K562 (cell line): ENCODE results near the gene LRRTM1. TPM values are rescaled to one million over a fixed set of nuclear protein-coding genes. Genes with fewer than 3 reads are reported as not detected.

Experiments
- ARHGAP35 ChIP-seq: fragments of 450-650 bp; IDR thresholded peaks from 2 replicates; pipeline ENCODE4 v1.6.1; 2018; ENCODE audit not compliant: partially characterized antibody
- ARID1B ChIP-seq: fragments of 450-650 bp; IDR thresholded peaks from 2 replicates; pipeline ENCODE4 v1.6.1; 2016; ENCODE audit warnings: antibody characterized with exemption, mild to moderate bottlenecking, inconsistent platforms
- BMI1 ChIP-seq: fragments of 150-350 bp; IDR thresholded peaks from 2 replicates; pipeline ENCODE4 v1.6.1; 2014; ENCODE audit warnings: low read length
- CAMTA2 ChIP-seq: fragments of 250-450 bp; sonication (Bioruptor Pico); conservative IDR thresholded peaks from 2 replicates; pipeline ENCODE4 v1.5.1; 2022
- FOXJ2 ChIP-seq: fragments of 200-800 bp; sonication (Bioruptor generic); IDR thresholded peaks from 2 replicates; pipeline ENCODE4 v1.6.1; 2016; ENCODE audit warnings: missing genetic modification characterization, missing compliant biosample characterization
- FOXK2 ChIP-seq, 2 experiments: fragments of 450-650 bp; IDR thresholded peaks in 1 of 2; conservative IDR thresholded peaks in 1 of 2; 2 replicates each; pipeline ENCODE4 v1.6.1; 2016; ENCODE audit warnings: low read depth in 2 of 2, mild to moderate bottlenecking in 1 of 2
- HDAC2 ChIP-seq: fragments of 450-650 bp; IDR thresholded peaks from 2 replicates; pipeline ENCODE4 v1.6.1; 2016; ENCODE audit warnings: mild to moderate bottlenecking
- HDGF ChIP-seq: fragments of 450-650 bp; IDR thresholded peaks from 2 replicates; pipeline ENCODE4 v1.6.1; 2016
- HMGN3 ChIP-seq: IDR thresholded peaks from 2 replicates; pipeline ENCODE4 v1.6.1; 2011; ENCODE audit warnings: borderline replicate concordance, low read depth, mild to moderate bottlenecking, mixed read lengths, low read length; ENCODE audit not compliant: insufficient read length; ENCODE audit errors: extremely low read depth
- HNRNPUL1 ChIP-seq: fragments of 200-400 bp; formaldehyde crosslinking; IDR thresholded peaks from 2 replicates; pipeline ENCODE4 v1.6.1; 2017; ENCODE audit warnings: low read length
- KDM1A ChIP-seq, 2 experiments: fragments of 450-650 bp; IDR thresholded peaks; 2 replicates each; pipeline ENCODE4 v1.6.1; 2016; ENCODE audit warnings: mild to moderate bottlenecking in 2 of 2
- NCOA4 ChIP-seq: fragments of 450-650 bp; IDR thresholded peaks from 2 replicates; pipeline ENCODE4 v1.6.1; 2018; ENCODE audit warnings: mild to moderate bottlenecking; ENCODE audit not compliant: partially characterized antibody
- NFE2L1 ChIP-seq: fragments of 450-650 bp; IDR thresholded peaks from 2 replicates; pipeline ENCODE4 v1.6.1; 2016; ENCODE audit warnings: missing genetic modification characterization, low read depth, mild to moderate bottlenecking, missing compliant biosample characterization, moderate library complexity, borderline replicate concordance
- SAP30 ChIP-seq: fragments of 200-600 bp; sonication (generic); IDR thresholded peaks from 2 replicates; pipeline ENCODE4 v1.6.1; 2012; ENCODE audit warnings: borderline replicate concordance, low read depth, mild to moderate bottlenecking, moderate library complexity, low read length, control low read depth, inconsistent platforms; ENCODE audit not compliant: insufficient read depth, poor library complexity, severe bottlenecking
- SIN3B ChIP-seq: fragments of 450-650 bp; IDR thresholded peaks from 2 replicates; pipeline ENCODE4 v1.6.1; 2017; ENCODE audit warnings: low read depth, mild to moderate bottlenecking, moderate library complexity
- TAF15 ChIP-seq: fragments of 200-400 bp; formaldehyde crosslinking; IDR thresholded peaks from 2 replicates; pipeline ENCODE4 v1.6.1; 2017; ENCODE audit warnings: mild to moderate bottlenecking, low read depth, low read length, moderate library complexity
- TFAP4 ChIP-seq: sonication (generic); formaldehyde crosslinking; IDR thresholded peaks from 2 replicates; pipeline ENCODE4 v1.8.0; 2022; ENCODE audit warnings: missing genetic modification reagents, mild to moderate bottlenecking, moderate library complexity, borderline replicate concordance
- ZBTB1 ChIP-seq: sonication (generic); formaldehyde crosslinking; IDR thresholded peaks from 2 replicates; pipeline ENCODE4 v1.8.1; 2023; ENCODE audit warnings: missing genetic modification reagents, low read depth, mild to moderate bottlenecking, borderline replicate concordance
- ZBTB49 ChIP-seq: sonication (generic); formaldehyde crosslinking; IDR thresholded peaks from 2 replicates; pipeline ENCODE4 v1.8.0; 2022; ENCODE audit warnings: missing genetic modification reagents, mild to moderate bottlenecking, borderline replicate concordance
- ZBTB8A ChIP-seq: fragments of 450-650 bp; IDR thresholded peaks from 2 replicates; pipeline ENCODE4 v1.6.1; 2018; ENCODE audit warnings: mild to moderate bottlenecking, moderate library complexity; ENCODE audit not compliant: partially characterized antibody
- ZKSCAN3 ChIP-seq: fragments of 250-450 bp; sonication (Bioruptor Pico); IDR thresholded peaks from 2 replicates; pipeline ENCODE4 v1.4.0; 2020
- ZNF197 ChIP-seq: fragments of 200-800 bp; sonication (Bioruptor generic); IDR thresholded peaks from 2 replicates; pipeline ENCODE4 v1.6.1; 2016; ENCODE audit warnings: low read depth, missing genetic modification characterization, missing compliant biosample characterization
- ZNF224 ChIP-seq: sonication (generic); formaldehyde crosslinking; IDR thresholded peaks from 2 replicates; pipeline ENCODE4 v1.8.0; 2022; ENCODE audit warnings: mild to moderate bottlenecking, missing genetic modification reagents
- ZNF639 ChIP-seq, 2 experiments: fragments of 200-800 bp in 1 of 2; sonication (Bioruptor generic) in 1 of 2; sonication (generic) in 1 of 2; formaldehyde crosslinking in 1 of 2; IDR thresholded peaks in 1 of 2; conservative IDR thresholded peaks in 1 of 2; 2 replicates each; pipeline versions ENCODE4 v1.5.0 to v1.6.1; 2016 to 2020; ENCODE audit warnings: missing compliant biosample characterization in 1 of 2, missing genetic modification characterization in 1 of 2, missing genetic modification reagents in 1 of 2
- ZNF707 ChIP-seq: fragments of 250-450 bp; sonication (Bioruptor Pico); conservative IDR thresholded peaks from 2 replicates; pipeline ENCODE4 v1.8.0; 2022; ENCODE audit warnings: inconsistent platforms, mild to moderate bottlenecking, moderate library complexity
- ZZZ3 ChIP-seq: fragments of 450-650 bp; IDR thresholded peaks from 2 replicates; pipeline ENCODE4 v1.6.1; 2016; ENCODE audit warnings: antibody characterized with exemption, mild to moderate bottlenecking, moderate library complexity
- polyA plus RNA-seq, 8 experiments: library from polyadenylated mRNA; depleted of rRNA in 4 of 8; stranded (reverse) in 5 of 8; unstranded in 3 of 8; fragments of >200 nt; fragmentation: Nextera tagmentation in 2 of 8; fragmentation: Illumina TruSeq in 1 of 8; extraction: Ambion mirVana in 2 of 8; extraction: Trizol in 1 of 8; gene quantifications; 2 replicates each; pipeline versions ENCODE4 v1.2.1 to v1.2.3, GENCODE V29; 2011 to 2014; ENCODE audit warnings: inconsistent platforms in 1 of 8, missing spikeins in 1 of 8
- total RNA-seq, 7 experiments: library from RNA; depleted of rRNA in 6 of 7; stranded (reverse); fragments of >200 nt in 6 of 7; fragmentation: Illumina TruSeq in 2 of 7; extraction: Trizol in 2 of 7; gene quantifications; 2 replicates each; pipeline versions ENCODE4 v1.2.1 to v1.2.3, GENCODE V29; 2011 to 2021; ENCODE audit warnings: low replicate concordance in 1 of 7

LRRTM1 gene
- total and polyA plus RNA-seq, 9 of the 15 experiments (the other 6 are each of a cell fraction or from before 2014, with no cell fraction given) = 0.07 to 0.33 (median 0.11) TPM; not detected in 6

- no peak for TF ChIP-seq HMGN3
- no peak for TF ChIP-seq ZNF197 (CRISPR knock-in tag)
- TF ChIP-seq ZZZ3 = no peak
- no peak for TF ChIP-seq TFAP4 (CRISPR knock-in tag)
- no peak for TF ChIP-seq SIN3B
- TF ChIP-seq KDM1A (IDR thresholded peaks at IDR 0.05) = no peak
- TF ChIP-seq HDGF = no peak
- no peak for TF ChIP-seq ZBTB49 (CRISPR knock-in tag)
- no peak for TF ChIP-seq NFE2L1 (tag)
- no peak for TF ChIP-seq ZNF639 (CRISPR knock-in tag; conservative IDR thresholded peaks at IDR 0.05 in 1 of 2, IDR thresholded peaks at IDR 0.05 in 1 of 2)
- TF ChIP-seq BMI1 = no peak
- TF ChIP-seq TAF15 = no peak
- TF ChIP-seq ZNF224 (CRISPR knock-in tag) = no peak
- TF ChIP-seq ZBTB1 (CRISPR knock-in tag) = no peak
- no peak for TF ChIP-seq ZKSCAN3
- TF ChIP-seq HNRNPUL1 = no peak
- peak; percentile 91 for TF ChIP-seq ARID1B
- no peak for TF ChIP-seq ARHGAP35
- peak; percentile 61 to 66; a peak in 3 of 4 replicates for TF ChIP-seq FOXK2 (conservative IDR thresholded peaks at IDR 0.05 in 1 of 2, IDR thresholded peaks at IDR 0.05 in 1 of 2; ENCODE audit: low read depth in 2 of 2)
- no peak for TF ChIP-seq SAP30
- no peak for TF ChIP-seq CAMTA2
- TF ChIP-seq ZBTB8A = no peak
- TF ChIP-seq HDAC2 = no peak
- no peak for TF ChIP-seq ZNF707 (CRISPR knock-in tag)
- TF ChIP-seq NCOA4 = no peak
- TF ChIP-seq FOXJ2 (tag) = peak; percentile 76
These were observed 7.8 kb upstream of the LRRTM1 start (continued) for GRCh38 chr2:80312282-80312839.
